AG04449 (cell line): ENCODE data around the gene PDZD8.
A peak's percentile ranks its signal among the peaks of the same experiment; 100 is the strongest.

Experiments
- CTCF ChIA-PET: fragments of 350-600 bp; formaldehyde crosslinking; extraction: SDS; loops from one replicate; lab custom pipeline; 2021; ENCODE audit warnings: antibody characterized with exemption; lab: Yijun Ruan, JAX
- POLR2A ChIA-PET: fragments of 400-600, 350-600 bp; formaldehyde crosslinking; extraction: SDS; loops from one replicate; lab custom pipeline; 2020; ENCODE audit warnings: antibody characterized with exemption, inconsistent platforms; lab: Yijun Ruan, JAX
- DNase-seq: peaks from one replicate; pipeline ENCODE4 v3.0.0-alpha.2; 2010; ENCODE audit warnings: low read depth, low spot score
- H3K4me3 ChIP-seq: 2 replicates; pipeline ENCODE4 v1.5.1; 2011; ENCODE audit warnings: low read depth, mild to moderate bottlenecking, control low read depth, low read length
- CTCF ChIP-seq: IDR thresholded peaks from one replicate; pipeline ENCODE4 v1.5.1; 2011; ENCODE audit warnings: mild to moderate bottlenecking, moderate library complexity, low read length, control low read depth, inconsistent platforms; ENCODE audit not compliant: insufficient read depth; ENCODE audit errors: missing control alignments

PDZD8 gene

DNA sequence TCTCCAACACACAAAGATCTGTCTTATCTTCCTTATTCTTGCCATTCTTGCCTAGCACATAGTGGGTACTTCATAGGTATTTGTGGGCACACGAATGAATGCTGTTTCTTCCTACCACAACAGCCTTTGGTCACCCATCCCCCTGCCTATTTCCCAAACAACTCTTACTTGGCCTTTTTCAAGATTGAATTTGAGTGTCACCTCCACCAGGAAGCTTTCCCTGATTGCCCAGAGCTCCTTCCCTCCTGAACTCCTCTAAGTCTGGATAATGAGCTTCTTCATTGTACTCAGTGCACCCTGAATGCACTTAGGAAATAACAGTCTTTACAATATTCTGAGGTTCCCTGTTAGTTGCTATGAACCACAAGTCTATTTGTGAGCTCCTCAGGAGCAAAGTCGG lies 11.6 kb upstream of the PDZD8 start:
- ChIA-PET CTCF (interaction anchor here (1.0 kb wide), 1 partner anchor 170 kb away, joined by 4 read pairs; no protein-coding TSS in a partner anchor), POLR2A (no interaction called here)
- H3K4me3 ChIP-seq: no peak overlapping the region
- DNase-seq: no peak
- TF ChIP-seq CTCF: no peak

DNA sequence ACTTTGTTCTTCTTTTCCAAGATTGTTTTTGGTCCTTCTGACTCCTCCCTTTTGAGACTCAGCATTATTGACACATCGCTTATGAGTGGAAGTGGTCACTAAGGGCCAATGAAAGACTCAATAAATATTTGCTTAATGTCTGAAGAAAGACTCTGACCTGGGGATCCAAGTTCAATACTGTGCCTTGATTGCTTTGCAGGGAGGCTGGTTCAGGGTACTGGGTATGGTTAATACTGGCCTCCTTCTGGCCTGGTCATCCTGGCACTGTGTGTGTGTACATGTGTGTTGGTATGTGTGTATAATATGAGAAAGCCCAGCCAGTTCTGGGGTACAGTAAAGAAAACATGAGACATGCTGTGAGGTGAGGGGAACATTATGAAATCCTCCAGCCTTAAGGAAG lies 7.6 kb upstream of the PDZD8 start:
- no peak for DNase-seq
- ChIA-PET POLR2A (no interaction called here), CTCF (no interaction called here)
- no peak overlapping the region for H3K4me3 ChIP-seq
- TF ChIP-seq CTCF: no peak

DNA sequence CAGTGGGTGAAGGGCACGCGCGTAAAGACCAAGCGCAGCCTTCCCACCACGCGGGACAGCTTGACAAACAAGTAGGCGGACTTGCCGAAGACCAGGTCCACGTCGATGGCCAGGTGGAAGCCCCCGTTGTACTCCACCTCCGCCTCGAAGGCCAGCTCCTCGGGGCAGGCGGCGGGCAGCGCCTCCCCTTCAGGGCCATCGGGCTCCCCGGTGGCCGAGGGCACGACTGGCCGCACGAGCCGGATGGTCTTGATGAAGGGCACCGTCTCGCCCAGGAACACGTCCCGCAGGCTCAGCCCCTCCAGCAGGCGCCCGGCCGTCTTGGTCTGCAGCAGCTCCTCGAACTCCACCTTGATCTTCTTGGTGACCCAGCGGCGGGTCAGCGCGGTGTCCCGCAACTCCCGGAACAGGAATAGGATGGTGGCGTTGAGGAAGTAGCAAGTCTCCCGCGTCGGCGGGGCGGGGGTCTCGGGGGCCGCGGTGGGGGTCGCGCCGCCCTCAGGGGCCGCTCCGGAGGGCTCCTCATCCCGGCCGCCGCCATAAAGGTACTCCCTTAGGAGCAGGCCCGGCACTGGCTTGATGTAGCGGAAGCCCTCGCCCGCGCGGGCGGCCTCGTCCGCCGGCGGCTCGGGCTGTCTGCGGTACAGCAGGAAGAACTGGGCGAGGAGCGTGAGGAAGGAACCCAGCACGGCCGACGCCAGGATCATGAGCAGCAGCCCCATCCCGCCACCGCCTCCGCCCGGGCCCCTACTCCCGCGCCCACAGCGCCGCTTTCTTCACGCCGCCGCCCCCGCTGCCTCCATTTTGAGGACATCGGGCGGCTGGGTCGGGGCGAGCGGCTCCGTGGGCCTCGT lies 507 bp downstream of the PDZD8 start:
- H3K4me3 ChIP-seq: peak overlapping the region; percentile 93
- TF ChIP-seq CTCF: no peak
- ChIA-PET CTCF (interaction anchor here (0.8 to 1.3 kb wide), 2 partner anchors 40 to 158 kb away, joined by 3 to 8 read pairs; no protein-coding TSS in a partner anchor), POLR2A (interaction anchor here (0.6 kb wide), 2 partner anchors 71 to 566 kb away, joined by 3 read pairs; no protein-coding TSS in a partner anchor)
- no peak for DNase-seq

GRCh38 chr10:117373823-117374505 lies 1.3 kb downstream of the PDZD8 start:
- TF ChIP-seq CTCF: no peak

DNA sequence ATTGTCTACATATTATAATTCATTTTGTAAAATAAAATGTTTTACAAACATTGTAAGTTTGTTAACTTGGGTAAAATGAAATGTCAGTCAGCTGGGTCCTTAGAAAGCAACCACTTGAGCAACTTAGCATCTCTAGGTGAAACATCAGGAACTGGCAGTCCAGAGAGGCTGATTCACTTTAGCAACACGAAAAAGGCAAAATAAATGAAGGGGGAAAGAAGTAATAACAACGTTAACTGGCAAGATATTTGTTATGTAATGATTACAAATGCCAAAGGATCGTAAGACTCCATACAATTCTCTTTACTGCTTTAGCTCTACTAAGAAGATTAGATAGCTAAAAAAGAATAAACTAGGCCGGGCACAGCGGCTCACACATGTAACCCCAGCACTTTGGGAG lies 5.0 kb downstream of the PDZD8 start:
- no peak overlapping the region for H3K4me3 ChIP-seq
- no peak for TF ChIP-seq CTCF
- POLR2A ChIA-PET: no interaction called here
- no peak for DNase-seq
- CTCF ChIA-PET: interaction anchor here (1.1 to 1.6 kb wide), 3 partner anchors 11 to 51 kb away, joined by 3 to 4 read pairs (median 4); no protein-coding TSS in a partner anchor

More at GRCh38 chr10:117373823-117374505, 1.3 kb downstream of the PDZD8 start:
- CTCF ChIA-PET: interaction anchor here (0.8 to 1.3 kb wide), 2 partner anchors 39 to 157 kb away, joined by 3 to 8 read pairs; no protein-coding TSS in a partner anchor
- DNase-seq: no peak
- POLR2A ChIA-PET: interaction anchor here (0.6 kb wide), 2 partner anchors 72 to 567 kb away, joined by 3 read pairs; no protein-coding TSS in a partner anchor
- H3K4me3 ChIP-seq: peak overlapping the region; percentile 93
